Mucosa of stomach (tissue), 1 donor: ENCODE data around the gene CHRNA10.

ENCODE experiments used
- H3K27me3 ChIP-seq: one replicate; pipeline ENCODE4 v1.7.0; 2013; ENCODE audit warnings: mild to moderate bottlenecking, low read length; ENCODE audit not compliant: control insufficient read depth, insufficient read depth
- H3K36me3 ChIP-seq: one replicate; pipeline ENCODE4 v1.7.0; 2013; ENCODE audit warnings: low read length; ENCODE audit not compliant: control insufficient read depth, insufficient read depth
- H3K4me1 ChIP-seq: one replicate; pipeline ENCODE4 v1.7.0; 2013; ENCODE audit warnings: mild to moderate bottlenecking, low read length; ENCODE audit not compliant: control insufficient read depth, insufficient read depth
- H3K4me3 ChIP-seq: one replicate; pipeline ENCODE4 v1.7.0; 2013; ENCODE audit warnings: low read length
- H3K9ac ChIP-seq: one replicate; pipeline ENCODE4 v1.7.0; 2013; ENCODE audit warnings: mild to moderate bottlenecking, low read length, moderate library complexity
- H3K9me3 ChIP-seq: one replicate; pipeline ENCODE4 v1.7.0; 2013; ENCODE audit warnings: mild to moderate bottlenecking, low read length, moderate library complexity; ENCODE audit not compliant: control insufficient read depth
- donor health status: Pancreatic carcinoma.

Gene CHRNA10

GRCh38 chr11:3641191-3641590 is 30.0 kb downstream of the CHRNA10 start:
- H3K4me3 ChIP-seq = no peak overlapping the region
- no peak overlapping the region for H3K9ac ChIP-seq
- peaks cover 3% of the 10 kb centered on the region for H3K27me3 ChIP-seq
- H3K36me3 ChIP-seq = no peaks in the 10 kb centered on the region
- H3K4me1 ChIP-seq = peaks cover 15% of the 10 kb centered on the region
- no peaks in the 10 kb centered on the region for H3K9me3 ChIP-seq

DNA sequence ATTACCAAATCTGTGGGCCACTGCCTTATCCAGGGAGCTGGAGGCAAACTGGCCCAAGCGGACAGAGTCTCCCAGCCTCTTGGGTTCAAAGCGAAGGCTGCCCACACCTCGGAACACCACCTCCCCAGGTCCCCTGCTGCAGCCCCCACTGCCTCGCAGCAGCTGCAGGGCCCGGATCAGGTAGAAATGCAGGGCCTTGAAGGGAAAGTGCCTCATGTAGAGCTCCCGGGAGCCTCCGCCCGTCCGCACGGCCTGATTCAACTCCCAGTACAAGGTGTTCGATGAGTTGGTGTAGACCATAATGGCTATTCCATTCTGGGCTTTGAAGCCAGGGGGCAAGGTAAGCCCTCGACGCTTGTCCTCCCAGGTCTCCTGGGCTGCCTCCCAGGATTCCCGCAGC is 31.3 kb downstream of the CHRNA10 start:
- Histone ChIP-seq H3K36me3 (no peaks in the 10 kb centered on the region), H3K27me3 (peaks cover 3% of the 10 kb centered on the region), H3K9me3 (no peaks in the 10 kb centered on the region), H3K4me1 (peaks cover 11% of the 10 kb centered on the region), H3K4me3 (no peak overlapping the region), H3K9ac (no peak overlapping the region)

DNA sequence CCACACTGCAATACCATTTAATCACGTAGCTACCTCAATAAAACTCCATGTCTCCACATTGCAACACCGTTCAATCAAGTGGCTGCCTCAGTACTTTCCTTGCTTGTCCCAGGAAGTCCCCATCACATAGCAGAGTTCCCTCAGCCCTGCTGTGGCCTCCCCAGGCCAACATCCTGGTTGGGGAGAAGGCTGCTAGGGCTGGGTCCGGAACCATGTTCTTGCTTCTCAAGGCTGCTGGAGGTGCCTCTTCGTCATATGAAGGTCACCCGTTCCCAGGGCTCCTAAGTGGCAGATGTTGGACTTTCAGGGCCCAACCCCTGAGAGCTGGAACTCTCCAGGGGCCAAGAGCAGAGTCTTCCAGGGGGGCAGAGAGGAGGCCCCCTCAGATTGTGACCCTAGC is 32.7 kb downstream of the CHRNA10 start:
- no peak overlapping the region for H3K9ac ChIP-seq
- peaks cover under 1% of the 10 kb centered on the region for H3K27me3 ChIP-seq
- no peaks in the 10 kb centered on the region for H3K9me3 ChIP-seq
- H3K4me1 ChIP-seq = peaks cover 10% of the 10 kb centered on the region
- no peak overlapping the region for H3K4me3 ChIP-seq
- no peaks in the 10 kb centered on the region for H3K36me3 ChIP-seq

GRCh38 chr11:3637201-3637600 is 34.0 kb downstream of the CHRNA10 start:
- Histone ChIP-seq H3K27me3 (no peaks in the 10 kb centered on the region), H3K36me3 (no peaks in the 10 kb centered on the region), H3K9me3 (no peaks in the 10 kb centered on the region), H3K4me1 (no peaks in the 10 kb centered on the region), H3K9ac (no peak overlapping the region), H3K4me3 (no peak overlapping the region)

GRCh38 chr11:3635641-3636375 is 35.4 kb downstream of the CHRNA10 start:
- no peaks in the 10 kb centered on the region for H3K36me3 ChIP-seq
- no peak overlapping the region for H3K9ac ChIP-seq
- no peaks in the 10 kb centered on the region for H3K4me1 ChIP-seq
- H3K9me3 ChIP-seq = no peaks in the 10 kb centered on the region
- no peak overlapping the region for H3K4me3 ChIP-seq
- no peaks in the 10 kb centered on the region for H3K27me3 ChIP-seq

GRCh38 chr11:3632070-3632660 is 39.0 kb downstream of the CHRNA10 start:
- Histone ChIP-seq H3K4me1 (no peaks in the 10 kb centered on the region), H3K9ac (no peak overlapping the region), H3K9me3 (no peaks in the 10 kb centered on the region), H3K36me3 (no peaks in the 10 kb centered on the region), H3K4me3 (no peak overlapping the region), H3K27me3 (no peaks in the 10 kb centered on the region)

GRCh38 chr11:3631331-3631730 is 39.9 kb downstream of the CHRNA10 start:
- Histone ChIP-seq H3K9me3 (no peaks in the 10 kb centered on the region), H3K36me3 (no peaks in the 10 kb centered on the region), H3K27me3 (no peaks in the 10 kb centered on the region)

DNA sequence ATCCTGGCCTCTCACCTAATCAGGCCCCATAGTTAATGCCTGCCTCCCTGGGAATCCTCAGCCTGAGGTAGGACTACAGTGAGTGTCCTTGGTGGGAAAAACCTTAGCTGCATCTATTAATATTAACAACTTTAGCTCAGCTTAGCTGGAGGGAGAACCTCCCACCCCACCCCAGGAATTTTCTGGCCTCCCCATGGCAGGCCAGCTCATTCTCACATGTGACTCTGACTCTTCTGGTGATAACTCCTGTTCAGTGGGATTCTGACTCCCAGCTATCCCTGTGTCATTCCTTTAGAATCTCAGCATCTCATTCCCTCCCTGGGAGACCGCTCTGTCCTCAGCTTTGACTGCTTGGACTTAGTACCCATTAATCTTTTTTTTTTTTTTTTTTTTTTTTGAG is 43.9 kb downstream of the CHRNA10 start:
- H3K9me3 ChIP-seq = no peaks in the 10 kb centered on the region
- no peaks in the 10 kb centered on the region for H3K4me1 ChIP-seq
- no peak overlapping the region for H3K9ac ChIP-seq
- no peaks in the 10 kb centered on the region for H3K27me3 ChIP-seq
- no peaks in the 10 kb centered on the region for H3K36me3 ChIP-seq
- no peak overlapping the region for H3K4me3 ChIP-seq

More at GRCh38 chr11:3631331-3631730, 39.9 kb downstream of the CHRNA10 start:
- H3K9ac ChIP-seq = no peak overlapping the region
- H3K4me1 ChIP-seq = no peaks in the 10 kb centered on the region
- no peak overlapping the region for H3K4me3 ChIP-seq

DNA sequence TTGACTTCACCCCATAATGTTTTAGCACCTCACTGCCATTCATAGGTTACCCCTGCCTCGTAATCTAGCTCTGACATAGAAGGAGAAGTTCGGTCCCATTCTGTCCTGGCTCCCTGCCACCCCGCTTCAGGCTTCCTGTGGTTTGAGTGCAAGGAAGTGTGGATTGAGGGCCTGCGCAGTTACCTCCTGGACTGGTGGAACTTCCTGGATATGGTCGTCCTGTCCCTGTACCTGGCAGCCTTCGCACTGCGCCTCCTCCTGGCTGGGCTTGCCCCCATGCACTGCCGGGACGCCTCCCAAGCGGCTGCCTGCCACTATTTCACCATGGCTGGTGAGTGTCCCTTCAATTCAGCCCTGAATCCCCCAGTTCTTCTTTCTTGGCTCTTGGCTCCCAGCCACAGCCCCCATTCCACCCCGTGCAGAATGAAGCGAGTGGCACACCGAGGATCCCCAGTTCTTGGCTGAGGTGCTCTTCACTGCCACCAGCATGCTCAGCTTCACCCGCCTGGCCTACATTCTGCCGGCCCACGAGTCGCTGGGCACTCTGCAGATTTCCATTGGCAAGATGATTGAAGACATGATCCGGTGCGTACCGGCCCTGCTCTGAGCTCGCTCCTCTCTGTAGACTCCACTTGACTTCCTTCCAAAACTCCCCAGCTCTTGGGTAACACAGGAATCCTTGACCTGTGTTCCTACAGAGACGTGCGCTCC is 44.8 kb downstream of the CHRNA10 start:
- Histone ChIP-seq H3K9ac (no peak overlapping the region), H3K4me1 (no peaks in the 10 kb centered on the region), H3K36me3 (no peaks in the 10 kb centered on the region), H3K9me3 (no peaks in the 10 kb centered on the region), H3K27me3 (no peaks in the 10 kb centered on the region), H3K4me3 (no peak overlapping the region)

DNA sequence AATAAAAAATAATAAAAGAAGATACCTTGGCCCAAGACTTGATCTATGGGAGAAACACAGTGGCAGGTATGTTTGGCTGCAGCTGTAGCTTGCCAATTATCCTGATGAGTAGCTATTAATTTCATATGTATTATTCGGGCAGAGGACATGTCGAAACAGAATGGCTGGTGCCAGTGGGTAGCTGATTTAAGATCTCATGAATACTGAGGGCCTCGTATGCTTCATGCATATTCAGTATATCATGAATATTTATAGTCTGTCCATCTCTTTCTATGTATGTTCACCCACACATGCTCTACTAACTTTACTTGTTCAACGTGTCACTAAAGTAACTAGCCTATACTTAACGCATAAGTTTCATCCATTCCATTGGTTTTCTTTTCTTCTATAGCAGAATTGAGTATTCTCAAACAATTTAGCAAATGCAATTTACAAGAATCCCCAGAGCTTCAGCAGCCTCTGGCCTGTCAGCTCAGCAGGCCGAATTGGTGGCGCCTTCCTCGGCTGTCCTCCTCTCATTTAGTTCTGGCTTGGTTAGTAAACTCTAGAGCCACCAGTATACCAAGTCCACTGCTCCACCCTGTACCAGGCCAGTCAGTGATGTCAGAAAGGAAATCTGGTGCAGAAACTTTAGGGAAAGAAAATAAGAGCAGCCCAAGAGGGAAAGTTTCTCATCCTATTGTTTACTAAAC is 47.3 kb downstream of the CHRNA10 start:
- Histone ChIP-seq H3K4me1 (no peaks in the 10 kb centered on the region), H3K9ac (no peak overlapping the region), H3K36me3 (no peaks in the 10 kb centered on the region), H3K27me3 (no peaks in the 10 kb centered on the region), H3K4me3 (no peak overlapping the region), H3K9me3 (no peaks in the 10 kb centered on the region)

DNA sequence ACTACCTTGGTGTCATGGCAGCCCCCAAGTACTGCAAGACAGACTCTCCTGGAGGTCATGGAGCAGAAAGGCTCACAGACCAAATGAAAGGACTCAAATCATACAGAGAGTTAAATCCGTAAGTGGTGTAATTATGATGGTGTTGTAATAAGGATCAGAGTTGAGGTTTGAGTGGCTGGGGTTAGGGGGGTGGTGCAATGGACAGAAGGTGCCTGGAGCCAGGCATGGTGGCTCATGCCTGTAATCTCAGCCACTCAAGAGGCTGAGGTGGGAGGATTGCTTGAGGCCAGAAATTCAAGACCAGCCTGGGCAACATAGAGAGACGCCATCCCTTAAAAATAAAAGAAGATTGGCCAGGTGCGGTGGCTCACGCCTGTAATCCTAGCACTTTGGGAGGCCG is 48.1 kb downstream of the CHRNA10 start:
- H3K36me3 ChIP-seq = no peaks in the 10 kb centered on the region
- no peaks in the 10 kb centered on the region for H3K4me1 ChIP-seq
- H3K27me3 ChIP-seq = no peaks in the 10 kb centered on the region
- no peak overlapping the region for H3K9ac ChIP-seq
- no peak overlapping the region for H3K4me3 ChIP-seq
- H3K9me3 ChIP-seq = no peaks in the 10 kb centered on the region

DNA sequence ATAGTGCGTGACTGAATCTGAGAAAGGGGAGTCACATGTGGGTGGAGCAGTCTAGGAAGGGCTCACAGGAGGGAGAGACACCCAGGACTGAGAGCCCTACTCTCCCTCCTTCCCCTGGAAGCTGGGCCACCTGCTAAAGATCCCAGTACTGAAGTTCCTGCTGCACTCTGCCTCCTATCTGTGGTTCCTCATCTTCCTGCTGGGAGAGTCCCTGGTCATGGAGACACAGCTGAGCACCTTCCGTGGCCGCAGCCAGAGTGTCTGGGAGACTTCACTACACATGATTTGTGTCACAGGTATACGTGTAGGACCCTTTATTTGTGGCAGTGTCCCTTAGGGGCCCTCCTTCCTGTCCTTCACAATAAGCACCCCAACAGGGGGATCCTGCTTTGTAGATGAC is 48.7 kb downstream of the CHRNA10 start:
- H3K36me3 ChIP-seq = no peaks in the 10 kb centered on the region
- H3K4me1 ChIP-seq = no peaks in the 10 kb centered on the region
- H3K9me3 ChIP-seq = no peaks in the 10 kb centered on the region
- H3K4me3 ChIP-seq = no peak overlapping the region
- H3K9ac ChIP-seq = no peak overlapping the region
- H3K27me3 ChIP-seq = no peaks in the 10 kb centered on the region
